Tibial nerve (tissue), 4 donors: ENCODE measurements around the gene LANCL2. TPM values are rescaled to one million over a fixed set of nuclear protein-coding genes. Genes with fewer than 3 reads are reported as not detected.

Experiments used
- DNase-seq, 2 donors: peaks; one replicate each; pipeline ENCODE4 v3.0.0-alpha.2; 2019; ENCODE audit warnings: low spot score in 2 of 2
- H3K27ac ChIP-seq, 4 donors: fragments of 200-600 bp; sonication (generic) in 3 of 4; one replicate each; pipeline ENCODE4 v1.5.1; 2017 to 2019; ENCODE audit warnings: mild to moderate bottlenecking in 1 of 4
- H3K27me3 ChIP-seq, 2 donors: fragments of 200-600 bp; sonication (generic) in 1 of 2; one replicate each; pipeline versions ENCODE4 v1.5.1 to v1.6.0; 2017 to 2019
- H3K36me3 ChIP-seq, 3 donors: fragments of 200-600 bp; sonication (generic); one replicate each; pipeline ENCODE4 v1.5.1; 2018 to 2019
- H3K4me1 ChIP-seq, 4 donors: fragments of 200-600 bp; sonication (generic) in 3 of 4; one replicate each; pipeline ENCODE4 v1.5.1; 2017 to 2019
- H3K4me3 ChIP-seq, 4 donors: fragments of 200-600 bp; sonication (generic) in 3 of 4; one replicate each; pipeline ENCODE4 v1.5.1; 2017 to 2019; ENCODE audit warnings: mild to moderate bottlenecking in 1 of 4, moderate library complexity in 1 of 4
- H3K9me3 ChIP-seq, 4 donors: fragments of 200-600 bp; sonication (generic) in 3 of 4; one replicate each; pipeline ENCODE4 v1.5.1; 2017 to 2019
- EP300 ChIP-seq, 2 donors: sonication (generic); formaldehyde crosslinking; IDR thresholded peaks; one replicate each; pipeline ENCODE4 v1.6.1; 2017; ENCODE audit warnings: antibody characterized with exemption in 2 of 2, mild to moderate bottlenecking in 1 of 2
- POLR2A ChIP-seq, 2 donors: fragments of 450-650 bp; IDR thresholded peaks; one replicate each; pipeline ENCODE4 v1.6.1; 2017; ENCODE audit warnings: antibody characterized with exemption in 2 of 2, mild to moderate bottlenecking in 2 of 2, moderate library complexity in 2 of 2
- WGBS, 2 donors: methylation state at CpG; one replicate each; pipeline ENCODE4 v1.1.5; 2018; 5-methylcytosine and 5-hydroxymethylcytosine counted together
- total RNA-seq, 4 donors: library from RNA; depleted of rRNA; stranded (reverse); fragments of >200 nt; gene quantifications; one replicate each; pipeline ENCODE4 v1.1.0, GENCODE V29; 2016
- TF ChIP-seq, protein P1 (sequence below), 5 experiments: fragments of 200-600 bp in 3 of 5; fragments of 450-650 bp in 2 of 5; sonication (generic) in 3 of 5; IDR thresholded peaks; one replicate each; pipeline ENCODE4 v1.5.1; 2016 to 2019; ENCODE audit warnings: antibody characterized with exemption in 5 of 5, mild to moderate bottlenecking in 3 of 5, moderate library complexity in 2 of 5

Gene LANCL2
- total RNA-seq, 4 donors from 2014 or later: 6.6 to 17.9 (median 12.6) TPM

DNA sequence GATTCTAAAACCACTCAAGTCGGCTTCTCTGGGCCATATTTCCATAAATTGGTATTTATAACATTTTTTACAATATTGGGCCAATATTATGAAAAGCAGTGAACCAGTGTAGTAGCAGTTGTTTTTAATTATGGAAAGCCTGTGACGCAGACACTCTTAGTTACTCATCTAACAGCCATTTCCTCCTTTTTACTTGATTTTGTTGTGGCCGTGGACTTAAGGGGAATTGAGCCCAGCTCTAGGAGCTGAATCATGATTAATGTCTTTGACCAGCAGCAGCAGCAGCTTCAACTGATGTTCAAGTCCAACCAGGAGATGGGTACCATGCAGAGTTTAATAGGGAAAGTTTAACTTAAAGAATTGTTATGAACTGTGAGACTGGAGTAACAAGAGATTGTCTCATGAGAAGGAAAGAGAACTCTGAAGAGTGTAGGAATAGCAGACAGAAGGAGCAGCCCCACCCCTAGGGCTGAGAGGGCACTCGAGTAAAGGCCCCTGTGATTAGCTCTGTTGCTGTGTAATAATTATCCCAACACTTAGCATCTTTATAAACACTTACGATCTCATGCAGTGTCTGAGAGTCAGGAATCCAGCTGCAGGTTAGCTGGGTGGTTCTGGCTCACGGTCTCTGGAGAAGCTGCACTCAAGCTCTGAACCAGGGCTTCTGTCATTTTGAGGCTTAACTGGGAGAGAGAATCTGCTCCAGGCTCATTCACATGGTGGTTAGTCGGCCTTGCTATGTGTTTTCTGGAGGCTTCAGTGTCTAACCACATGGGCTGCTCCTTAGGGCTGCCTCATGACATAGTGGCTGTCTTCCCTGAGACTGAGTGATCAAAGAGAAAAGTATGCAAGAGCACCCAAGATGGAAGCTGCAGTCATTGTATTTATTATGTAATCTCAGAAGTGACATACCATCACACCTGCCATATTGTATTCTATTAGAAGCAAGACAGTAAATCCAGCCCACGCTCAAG is 4.6 kb downstream of the LANCL2 start:
- Histone ChIP-seq H3K4me1 (peaks cover 0 to 15% (median 9%) of the 10 kb centered on the region in 4 donors), H3K36me3 (peaks cover 0 to 4% (median 0%) of the 10 kb centered on the region in 3 donors), H3K4me3 (no peak overlapping the region), H3K9me3 (no peaks in the 10 kb centered on the region), H3K27me3 (no peaks in the 10 kb centered on the region), H3K27ac (no peak overlapping the region)
- WGBS, 2 donors: 81 to 82% methylated on average over 8 of the region's 8 CpGs
- DNase-seq: no peak
- TF ChIP-seq, protein P1, sequence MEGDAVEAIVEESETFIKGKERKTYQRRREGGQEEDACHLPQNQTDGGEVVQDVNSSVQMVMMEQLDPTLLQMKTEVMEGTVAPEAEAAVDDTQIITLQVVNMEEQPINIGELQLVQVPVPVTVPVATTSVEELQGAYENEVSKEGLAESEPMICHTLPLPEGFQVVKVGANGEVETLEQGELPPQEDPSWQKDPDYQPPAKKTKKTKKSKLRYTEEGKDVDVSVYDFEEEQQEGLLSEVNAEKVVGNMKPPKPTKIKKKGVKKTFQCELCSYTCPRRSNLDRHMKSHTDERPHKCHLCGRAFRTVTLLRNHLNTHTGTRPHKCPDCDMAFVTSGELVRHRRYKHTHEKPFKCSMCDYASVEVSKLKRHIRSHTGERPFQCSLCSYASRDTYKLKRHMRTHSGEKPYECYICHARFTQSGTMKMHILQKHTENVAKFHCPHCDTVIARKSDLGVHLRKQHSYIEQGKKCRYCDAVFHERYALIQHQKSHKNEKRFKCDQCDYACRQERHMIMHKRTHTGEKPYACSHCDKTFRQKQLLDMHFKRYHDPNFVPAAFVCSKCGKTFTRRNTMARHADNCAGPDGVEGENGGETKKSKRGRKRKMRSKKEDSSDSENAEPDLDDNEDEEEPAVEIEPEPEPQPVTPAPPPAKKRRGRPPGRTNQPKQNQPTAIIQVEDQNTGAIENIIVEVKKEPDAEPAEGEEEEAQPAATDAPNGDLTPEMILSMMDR (IDR thresholded peaks at IDR 0.05): no peak
- no peak for TF ChIP-seq POLR2A (IDR thresholded peaks at IDR 0.05)
- TF ChIP-seq EP300 (IDR thresholded peaks at IDR 0.05): no peak

DNA sequence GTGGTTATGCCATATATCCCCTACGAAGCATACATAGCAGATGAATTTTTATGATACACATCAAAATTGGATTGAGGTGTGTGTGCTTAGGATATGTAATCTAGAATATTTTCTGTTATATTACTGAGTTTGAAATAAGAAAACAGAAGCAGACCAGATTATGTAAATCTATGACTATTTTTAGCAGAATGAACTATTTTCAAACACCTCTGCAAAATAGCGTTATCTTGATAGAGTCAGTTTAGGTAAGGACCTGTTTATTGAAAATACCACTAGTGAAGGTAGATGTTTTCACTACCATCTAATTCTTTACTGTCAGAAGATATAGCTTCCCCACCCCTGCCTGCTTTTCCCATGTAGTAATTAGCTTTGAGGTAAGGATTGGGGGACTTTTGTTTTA is 9.1 kb downstream of the LANCL2 start:
- Histone ChIP-seq H3K27me3 (no peaks in the 10 kb centered on the region), H3K27ac (no peak overlapping the region)
- no peak for DNase-seq

DNA sequence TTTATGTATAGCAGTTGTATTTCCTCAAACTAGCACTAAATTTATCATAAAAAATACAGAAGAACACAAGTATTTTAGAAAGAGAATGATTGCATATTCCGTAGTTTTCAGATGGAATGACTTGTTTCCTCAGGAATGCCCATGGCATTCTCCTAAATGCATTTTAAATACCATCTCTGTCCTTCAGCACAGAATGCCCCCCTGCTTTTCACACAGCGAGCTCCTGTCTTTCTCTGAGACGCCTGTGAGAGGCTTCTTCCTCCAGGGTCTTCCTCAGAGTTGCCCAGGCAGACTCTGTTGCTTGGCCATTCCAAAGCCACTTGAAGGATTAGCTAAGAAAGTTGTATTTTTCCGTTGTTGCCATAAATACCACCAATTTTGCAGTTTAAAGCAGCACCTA is 10.1 kb downstream of the LANCL2 start:
- TF ChIP-seq POLR2A (IDR thresholded peaks at IDR 0.05) (no peak), EP300 (IDR thresholded peaks at IDR 0.05) (no peak)
- TF ChIP-seq, protein P1 (IDR thresholded peaks at IDR 0.05): no peak
- DNase-seq: no peak
- WGBS, 2 donors: 63 to 69% methylated on average over 4 of the region's 4 CpGs
- no peak overlapping the region for H3K4me3 ChIP-seq
- H3K36me3 ChIP-seq: peaks cover 0 to 4% (median 0%) of the 10 kb centered on the region in 3 donors
- no peak overlapping the region for H3K27ac ChIP-seq
- no peaks in the 10 kb centered on the region for H3K27me3 ChIP-seq
- no peaks in the 10 kb centered on the region for H3K4me1 ChIP-seq
- no peaks in the 10 kb centered on the region for H3K9me3 ChIP-seq

More for the DNA sequence above, 9.1 kb downstream of the LANCL2 start:
- TF ChIP-seq, protein P1 (IDR thresholded peaks at IDR 0.05): no peak
- TF ChIP-seq EP300 (IDR thresholded peaks at IDR 0.05) (no peak), POLR2A (IDR thresholded peaks at IDR 0.05) (no peak)
- peaks cover 0 to 4% (median 0%) of the 10 kb centered on the region in 3 donors for H3K36me3 ChIP-seq
- H3K4me1 ChIP-seq: no peaks in the 10 kb centered on the region
- WGBS, 2 donors: 92 to 93% methylated on average over 2 of the region's 2 CpGs
- no peaks in the 10 kb centered on the region for H3K9me3 ChIP-seq
- H3K4me3 ChIP-seq: no peak overlapping the region

DNA sequence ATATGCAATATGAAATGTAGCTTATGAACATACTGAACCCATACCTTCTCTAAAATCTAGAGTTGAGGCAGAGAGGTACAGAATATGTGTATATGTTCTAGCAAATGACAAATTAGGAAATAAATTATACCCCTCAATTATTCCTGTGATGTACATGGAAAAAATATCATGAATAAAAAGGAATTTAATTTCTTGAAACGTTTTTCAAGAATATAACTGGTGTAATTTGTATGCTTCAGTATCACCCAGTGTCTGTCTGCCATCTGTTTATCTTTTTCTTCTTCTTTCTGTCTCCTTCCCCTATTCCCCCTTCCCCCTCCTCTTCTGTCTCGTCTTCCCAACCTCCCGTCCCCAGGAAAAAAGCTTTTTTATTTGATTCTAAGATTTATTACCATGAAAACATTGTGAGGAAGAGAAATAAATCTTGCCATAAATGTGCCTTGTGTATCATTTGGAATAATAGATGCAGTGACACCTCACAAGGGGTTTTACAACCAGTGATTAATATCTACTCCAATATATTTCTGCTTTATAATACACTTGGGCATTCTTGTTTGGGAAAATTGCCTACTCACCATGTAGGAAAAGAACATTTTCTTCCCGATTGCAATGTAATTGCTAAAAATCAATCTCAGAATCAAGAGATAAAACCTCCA is 12.2 kb downstream of the LANCL2 start:
- Histone ChIP-seq H3K27me3 (no peaks in the 10 kb centered on the region), H3K9me3 (no peaks in the 10 kb centered on the region), H3K36me3 (peaks cover 0 to 4% (median 0%) of the 10 kb centered on the region in 3 donors), H3K4me3 (no peak overlapping the region), H3K4me1 (no peaks in the 10 kb centered on the region), H3K27ac (no peak overlapping the region)
- no peak for TF ChIP-seq POLR2A (IDR thresholded peaks at IDR 0.05)
- TF ChIP-seq EP300 (IDR thresholded peaks at IDR 0.05): no peak
- TF ChIP-seq, protein P1 (IDR thresholded peaks at IDR 0.05): no peak
- 62 to 65% methylated on average over 4 of the region's 4 CpGs for WGBS, 2 donors
- DNase-seq: no peak

DNA sequence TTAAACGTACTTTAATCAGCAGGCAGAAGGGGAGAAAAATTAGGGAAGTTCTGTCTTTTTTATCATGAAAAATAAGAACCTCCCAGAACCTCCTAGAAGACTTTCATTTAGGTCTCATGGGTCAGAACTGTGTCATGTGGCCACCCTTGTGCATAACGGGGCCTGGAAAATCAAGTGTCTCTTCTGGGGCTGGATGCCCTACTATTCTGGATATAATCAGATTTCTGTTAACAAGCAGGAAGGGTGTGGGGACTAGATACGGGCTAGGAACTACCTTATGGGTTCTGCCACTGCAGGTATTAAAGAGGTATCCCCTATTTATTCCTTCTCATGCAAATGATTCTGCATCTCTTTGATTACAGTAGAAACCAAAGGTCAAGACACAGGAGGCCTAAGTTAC is 14.1 kb downstream of the LANCL2 start:
- Histone ChIP-seq H3K4me3 (no peak overlapping the region), H3K4me1 (no peaks in the 10 kb centered on the region), H3K27me3 (no peaks in the 10 kb centered on the region), H3K27ac (no peak overlapping the region), H3K9me3 (no peaks in the 10 kb centered on the region), H3K36me3 (no peaks in the 10 kb centered on the region)
- no peak for DNase-seq
- 87 to 90% methylated on average over 3 of the region's 3 CpGs for WGBS, 2 donors
- TF ChIP-seq POLR2A (IDR thresholded peaks at IDR 0.05): no peak
- TF ChIP-seq, protein P1 (IDR thresholded peaks at IDR 0.05): no peak
- TF ChIP-seq EP300 (IDR thresholded peaks at IDR 0.05): no peak
